ENCODE results near the gene SNORC. TPM values are rescaled to one million over a fixed set of nuclear protein-coding genes. Genes with fewer than 3 reads are reported as not detected.

SNORC gene
- total RNA-seq (2022; extraction: Qiagen RNA extraction; ENCODE audit: low read depth): 5.4 to 13.3 TPM (median 10.3 TPM) in 5 replicates

DNA sequence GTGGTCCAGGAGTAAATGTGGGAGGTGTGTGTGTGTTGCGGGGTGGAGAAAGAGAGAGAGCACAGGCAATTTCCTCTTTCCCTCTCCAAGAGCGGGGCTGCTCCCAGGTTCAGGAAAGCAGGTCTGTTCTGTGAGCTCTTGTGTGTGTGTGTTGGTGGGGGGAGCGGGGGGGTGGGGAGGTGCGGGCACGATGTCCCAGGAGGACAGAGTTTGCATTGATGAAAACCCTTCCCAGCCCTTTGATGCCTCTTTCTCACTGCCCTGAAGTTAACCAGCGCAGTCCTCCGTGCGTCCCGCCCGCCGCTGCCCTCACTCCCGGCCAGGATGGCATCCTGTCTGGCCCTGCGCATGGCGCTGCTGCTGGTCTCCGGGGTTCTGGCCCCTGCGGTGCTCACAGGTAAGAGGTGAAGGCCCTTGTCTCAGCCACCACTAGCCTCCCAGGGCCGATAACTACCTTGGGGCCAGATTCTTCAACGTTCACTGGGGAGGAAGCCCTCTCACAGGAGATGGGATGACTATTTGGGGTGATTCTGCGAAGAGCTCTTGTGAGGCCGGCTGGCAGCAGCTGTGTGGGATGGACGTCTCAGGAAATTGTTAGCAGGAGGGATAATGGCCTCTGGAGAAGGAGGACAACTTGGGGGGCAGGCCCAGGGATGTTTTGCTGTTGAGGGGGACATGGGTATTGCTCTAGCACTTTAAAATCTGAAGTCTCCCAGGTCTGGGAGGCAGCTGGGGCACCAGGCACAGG, at the start of gene SNORC:
TSS of gene SNORC (plus strand) at position 247 of the 748 bp plus-strand sequence. CDS start at position 325, 78 bp downstream.

Other genes with a start within 250 kb of the SNORC start
- gene EFHD1, start 236.7 kb upstream of the SNORC start, total RNA-seq (2022; extraction: Qiagen RNA extraction; ENCODE audit: low read depth): 1.6 to 2.6 TPM (median 1.9 TPM) in 5 replicates
- 26.3 to 33.8 TPM (median 30.5 TPM) in 5 replicates for gene GIGYF2, start 172.9 kb upstream of the SNORC start, total RNA-seq (2022; extraction: Qiagen RNA extraction; ENCODE audit: low read depth)
- gene KCNJ13, start 93.7 kb upstream of the SNORC start, total RNA-seq (2022; extraction: Qiagen RNA extraction; ENCODE audit: low read depth): not detected in 5 replicates
- 16.1 to 20.4 TPM (median 16.8 TPM) in 5 replicates for gene NGEF, start 143.0 kb downstream of the SNORC start, total RNA-seq (2022; extraction: Qiagen RNA extraction; ENCODE audit: low read depth)
- gene NEU2, start 162.4 kb downstream of the SNORC start, total RNA-seq (2022; extraction: Qiagen RNA extraction; ENCODE audit: low read depth): not detected in 5 replicates
- 0.38 to 1.0 TPM (median 0.70 TPM) in 5 replicates for gene INPP5D, start 190.1 kb downstream of the SNORC start, total RNA-seq (2022; extraction: Qiagen RNA extraction; ENCODE audit: low read depth)